ENCODE data around the gene IL27RA.

IL27RA gene

GRCh38 chr19:13993590-13994300 is 37.8 kb upstream of the IL27RA start:
- TF ChIP-seq GATA2 (IDR thresholded peaks at IDR 0.05; ENCODE audit: low read depth, low read length), result no peak
- no peak for TF ChIP-seq GATA3 (IDR thresholded peaks at IDR 0.05; ENCODE audit: low read depth, low read length)

GRCh38 chr19:13995017-13995728 is 36.4 kb upstream of the IL27RA start:
- no peak for TF ChIP-seq GATA3 (IDR thresholded peaks at IDR 0.05; ENCODE audit: low read depth, low read length)
- no peak for TF ChIP-seq GATA2 (IDR thresholded peaks at IDR 0.05; ENCODE audit: low read depth, low read length)

- no peak for TF ChIP-seq GATA2 (IDR thresholded peaks at IDR 0.05; ENCODE audit: low read depth, low read length)
- no peak for TF ChIP-seq GATA3 (IDR thresholded peaks at IDR 0.05; ENCODE audit: low read depth, low read length)
These were observed 35.4 kb upstream of the IL27RA start for GRCh38 chr19:13995878-13996765.

- TF ChIP-seq GATA2 (IDR thresholded peaks at IDR 0.05; ENCODE audit: low read depth, low read length) (no peak), GATA3 (IDR thresholded peaks at IDR 0.05; ENCODE audit: low read depth, low read length) (no peak)
These were observed 34.5 kb upstream of the IL27RA start for GRCh38 chr19:13996928-13997630.

- TF ChIP-seq GATA2 (IDR thresholded peaks at IDR 0.05; ENCODE audit: low read depth, low read length), result no peak
- TF ChIP-seq GATA3 (IDR thresholded peaks at IDR 0.05; ENCODE audit: low read depth, low read length), result no peak
These were observed 34.0 kb upstream of the IL27RA start for GRCh38 chr19:13997631-13997962.

GRCh38 chr19:13998426-13998825 is 33.1 kb upstream of the IL27RA start:
- no peak for TF ChIP-seq GATA2 (IDR thresholded peaks at IDR 0.05; ENCODE audit: low read depth, low read length)
- TF ChIP-seq GATA3 (IDR thresholded peaks at IDR 0.05; ENCODE audit: low read depth, low read length), result no peak

GRCh38 chr19:13999085-13999484 is 32.5 kb upstream of the IL27RA start:
- no peak for TF ChIP-seq GATA3 (IDR thresholded peaks at IDR 0.05; ENCODE audit: low read depth, low read length)
- TF ChIP-seq GATA2 (IDR thresholded peaks at IDR 0.05; ENCODE audit: low read depth, low read length), result no peak

GRCh38 chr19:14000691-14001375 is 30.7 kb upstream of the IL27RA start:
- TF ChIP-seq GATA2 (IDR thresholded peaks at IDR 0.05; ENCODE audit: low read depth, low read length), result no peak

- no peak for TF ChIP-seq GATA2 (IDR thresholded peaks at IDR 0.05; ENCODE audit: low read depth, low read length)
- TF ChIP-seq GATA3 (IDR thresholded peaks at IDR 0.05; ENCODE audit: low read depth, low read length), result no peak
These were observed 28.9 kb upstream of the IL27RA start for GRCh38 chr19:14002571-14003250.

GRCh38 chr19:14003251-14004055 is 28.1 kb upstream of the IL27RA start:
- TF ChIP-seq GATA3 (IDR thresholded peaks at IDR 0.05; ENCODE audit: low read depth, low read length), result no peak
- no peak for TF ChIP-seq GATA2 (IDR thresholded peaks at IDR 0.05; ENCODE audit: low read depth, low read length)

- TF ChIP-seq GATA2 (IDR thresholded peaks at IDR 0.05; ENCODE audit: low read depth, low read length) (no peak), GATA3 (IDR thresholded peaks at IDR 0.05; ENCODE audit: low read depth, low read length) (no peak)
These were observed 26.8 kb upstream of the IL27RA start for GRCh38 chr19:14004619-14005348.
